GM21717 (cell line): ENCODE data around the gene VWA2.
"Not testable (repeated sequence)": the region's sequence is repeated elsewhere in the genome, so short reads cannot be mapped to it uniquely, and the experiment has no call there.

ENCODE experiments used
- ATAC-seq: cut with Tn5 transposase; IDR thresholded peaks from one replicate; pipeline ENCODE4 v1.9.1; 2021; ENCODE audit warnings: mild to moderate bottlenecking, moderate library complexity; ENCODE audit not compliant: unreplicated experiment

The VWA2 gene

GRCh38 chr10:114313866-114314265, 74.8 kb downstream of the VWA2 start:
- no peak for ATAC-seq

GRCh38 chr10:114315566-114316420, 76.7 kb downstream of the VWA2 start:
- ATAC-seq = no peak

GRCh38 chr10:114316744-114317143, 77.7 kb downstream of the VWA2 start:
- no peak for ATAC-seq

- ATAC-seq = no peak
These were observed 80.6 kb downstream of the VWA2 start for GRCh38 chr10:114319406-114320248.

- ATAC-seq = no peak
These were observed 81.4 kb downstream of the VWA2 start for GRCh38 chr10:114320249-114321116.

GRCh38 chr10:114322344-114322743, 83.3 kb downstream of the VWA2 start:
- ATAC-seq = no peak

- no peak for ATAC-seq
These were observed 84.0 kb downstream of the VWA2 start for GRCh38 chr10:114323023-114323422.

GRCh38 chr10:114326795-114327194, 87.7 kb downstream of the VWA2 start:
- ATAC-seq = no peak

GRCh38 chr10:114327537-114328440, 88.7 kb downstream of the VWA2 start:
- ATAC-seq = no peak

- no peak for ATAC-seq
These were observed 89.4 kb downstream of the VWA2 start for GRCh38 chr10:114328441-114328812.

- no peak for ATAC-seq
These were observed 89.8 kb downstream of the VWA2 start for GRCh38 chr10:114328874-114329273.

GRCh38 chr10:114329634-114330365, 90.7 kb downstream of the VWA2 start:
- ATAC-seq = no peak

- ATAC-seq = no peak
These were observed 93.5 kb downstream of the VWA2 start for GRCh38 chr10:114332301-114333192.

GRCh38 chr10:114333441-114333840, 94.4 kb downstream of the VWA2 start:
- not testable (repeated sequence) for ATAC-seq

GRCh38 chr10:114334301-114334700, 95.2 kb downstream of the VWA2 start:
- ATAC-seq = no peak

- no peak for ATAC-seq
These were observed 96.6 kb downstream of the VWA2 start for GRCh38 chr10:114335614-114336013.

GRCh38 chr10:114336823-114337509, 97.9 kb downstream of the VWA2 start:
- ATAC-seq = no peak
